Measurements from ENCODE around the gene SLC39A11.
"Not testable (repeated sequence)": the region's sequence is repeated elsewhere in the genome, so short reads cannot be mapped to it uniquely, and the experiment has no call there.

The SLC39A11 gene

DNA sequence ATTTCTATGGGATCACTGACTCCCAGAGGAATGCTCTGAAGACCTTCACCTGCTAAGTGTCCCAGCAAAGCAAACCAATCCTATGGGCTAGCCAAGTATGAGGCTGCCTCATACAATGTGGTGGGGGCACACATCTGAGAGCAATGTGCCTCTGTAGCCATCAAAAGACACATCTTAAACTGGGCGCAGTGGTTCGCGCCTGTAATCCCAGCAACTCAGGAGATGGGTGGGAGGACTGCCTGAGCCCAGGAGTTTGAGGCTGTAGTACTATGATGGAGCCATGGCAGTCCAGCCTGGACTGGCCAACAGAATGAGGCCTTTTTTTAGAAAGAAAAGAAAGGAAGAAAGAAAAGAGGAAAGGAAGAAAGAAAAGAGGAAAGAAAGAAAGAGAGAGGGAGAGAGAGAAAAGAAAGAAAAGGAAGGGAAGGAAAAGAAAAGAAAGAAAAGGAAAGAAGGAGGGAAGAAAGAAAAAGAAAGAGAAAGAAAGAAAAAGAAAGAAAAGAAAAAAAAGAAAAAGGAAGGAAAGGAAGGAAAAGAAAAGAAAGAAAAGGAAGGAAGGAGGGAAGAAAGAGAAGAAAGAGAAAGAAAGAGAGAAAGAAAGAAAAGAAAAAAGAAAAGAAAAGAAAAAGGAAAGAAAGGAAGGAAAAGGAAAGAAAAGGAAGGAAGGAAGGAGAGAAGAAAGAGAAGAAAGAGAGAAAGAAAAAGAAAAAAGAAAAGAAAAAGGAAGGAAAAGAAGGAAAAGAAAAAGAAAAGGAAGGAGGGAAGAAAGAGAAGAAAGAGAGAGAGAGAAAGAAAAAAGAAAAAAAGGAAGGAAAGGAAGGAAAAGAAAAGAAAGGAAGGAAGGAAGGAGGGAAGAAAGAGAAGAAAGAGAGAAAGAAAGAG lies 430.3 kb downstream of the SLC39A11 start:
- DNase-seq: no peak

DNA sequence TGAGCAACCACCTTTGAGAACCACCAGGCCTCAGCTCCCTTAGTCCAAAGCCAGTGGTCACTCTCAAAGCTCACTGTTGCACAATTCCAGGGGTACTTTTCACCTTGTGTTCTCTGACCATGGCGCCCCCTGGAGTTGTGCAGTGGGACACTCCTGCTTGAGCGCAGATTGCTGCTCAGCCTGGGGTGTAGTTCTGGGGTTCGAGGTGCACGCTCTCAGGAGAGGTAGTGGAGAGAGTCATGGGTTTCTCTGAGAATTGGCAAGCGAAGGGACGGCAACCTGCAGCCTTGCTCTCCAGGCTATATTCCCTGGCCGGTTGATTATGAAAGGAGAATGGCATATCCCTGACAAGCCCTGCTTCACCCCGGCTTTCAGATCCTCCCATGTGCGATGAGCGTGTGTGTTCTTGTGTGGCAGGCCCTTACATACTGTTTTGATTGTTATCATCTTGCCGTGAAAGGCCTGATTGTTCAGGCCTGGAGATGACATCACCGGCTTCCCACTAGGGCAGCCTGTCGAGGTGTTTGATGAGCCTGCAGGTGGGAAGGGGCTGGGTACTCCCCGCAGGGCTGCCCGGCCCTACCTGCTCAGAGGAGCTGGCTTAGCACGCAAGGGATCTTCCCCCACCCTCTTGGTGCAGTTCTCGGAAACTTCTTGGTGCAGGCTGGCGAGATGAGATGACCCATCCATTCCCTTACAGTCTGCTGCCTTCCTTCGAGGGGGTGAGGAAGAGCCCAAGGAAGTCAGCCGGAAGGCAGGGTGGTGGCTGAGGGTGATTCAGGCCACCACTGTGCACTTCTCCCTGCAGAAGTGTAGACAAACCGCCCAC lies 431.2 kb downstream of the SLC39A11 start:
- no peak for DNase-seq

- no peak for DNase-seq
Measured at GRCh38 chr17:72660274-72661115, 432.0 kb downstream of the SLC39A11 start.

GRCh38 chr17:72659811-72660210 lies 432.7 kb downstream of the SLC39A11 start:
- DNase-seq: no peak

GRCh38 chr17:72658675-72659074 lies 433.8 kb downstream of the SLC39A11 start:
- DNase-seq: no peak

DNA sequence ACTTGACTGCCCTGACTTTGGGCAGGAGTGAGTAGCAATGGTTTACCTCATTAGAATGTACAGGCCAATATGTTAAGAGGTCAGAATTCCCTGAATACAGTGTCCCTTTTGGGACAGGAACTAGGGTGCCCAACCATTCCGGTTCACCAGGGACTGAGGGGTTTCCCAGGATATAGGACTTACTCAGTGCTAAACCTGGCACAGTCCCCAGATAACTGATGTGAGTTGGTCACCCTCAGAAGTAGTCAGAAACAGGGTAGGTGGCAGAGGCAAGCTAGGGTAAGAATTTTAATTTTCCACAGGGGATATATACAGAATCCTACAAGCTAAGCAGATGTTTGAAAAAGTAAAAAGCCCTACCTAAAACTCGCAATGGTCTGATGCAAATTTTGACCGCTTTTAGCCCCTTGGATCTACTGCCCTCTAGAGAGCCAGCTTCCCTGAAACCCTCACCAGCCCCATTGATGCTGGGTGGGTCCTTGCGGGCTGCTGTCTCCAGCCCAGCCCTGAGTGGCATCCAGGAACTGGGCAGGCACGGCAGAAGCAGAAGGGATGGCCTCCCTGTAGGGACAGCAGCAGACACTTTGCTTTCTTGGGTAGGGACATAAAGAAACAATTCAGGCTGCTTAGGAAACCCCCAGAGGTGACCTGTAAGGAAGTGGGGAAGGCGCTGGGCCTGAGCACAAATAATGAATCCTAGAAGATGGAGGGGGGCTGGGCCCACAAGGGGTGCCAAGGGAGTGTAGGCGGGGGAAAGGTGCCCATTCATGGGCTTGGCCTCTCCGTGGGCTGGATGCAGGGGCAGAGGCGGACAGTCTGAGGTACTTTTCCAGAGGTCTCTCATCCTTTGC lies 434.8 kb downstream of the SLC39A11 start:
- no peak for DNase-seq

DNA sequence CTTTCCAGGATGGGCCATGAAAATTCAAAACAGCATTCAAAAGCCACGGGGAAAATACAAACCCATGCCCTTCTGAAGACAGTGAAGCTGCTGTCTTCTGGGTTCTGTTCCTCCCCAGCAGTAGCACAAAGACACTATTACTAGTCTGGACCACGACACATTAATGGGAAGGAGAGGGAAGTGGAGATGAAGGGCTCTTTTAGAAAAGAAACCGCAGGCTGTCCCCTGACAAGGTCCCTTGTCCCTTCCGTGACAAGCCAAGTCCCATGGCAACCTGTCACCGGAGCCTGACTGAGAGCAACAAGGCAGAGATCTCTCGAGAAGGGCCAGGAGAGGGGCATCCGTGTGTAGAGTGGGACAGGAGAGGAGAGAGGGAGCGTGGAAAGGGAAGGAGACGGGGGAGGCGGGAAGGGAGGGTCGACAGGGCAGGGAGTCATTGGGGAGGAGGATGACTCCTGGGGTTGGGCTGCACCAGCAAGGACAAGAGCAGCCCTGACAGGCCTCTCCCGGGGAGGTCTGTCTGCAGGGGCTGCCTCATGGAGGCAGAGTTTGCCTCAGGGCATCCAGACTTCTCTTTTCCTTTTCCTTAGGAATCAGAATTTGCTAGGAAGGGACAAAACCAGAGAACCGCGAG lies 436.2 kb downstream of the SLC39A11 start:
- no peak for DNase-seq

GRCh38 chr17:72654706-72655105 lies 437.8 kb downstream of the SLC39A11 start:
- DNase-seq: no peak

GRCh38 chr17:72651988-72652387 lies 440.5 kb downstream of the SLC39A11 start:
- DNase-seq: no peak

GRCh38 chr17:72648702-72649101 lies 443.8 kb downstream of the SLC39A11 start:
- no peak for DNase-seq

DNA sequence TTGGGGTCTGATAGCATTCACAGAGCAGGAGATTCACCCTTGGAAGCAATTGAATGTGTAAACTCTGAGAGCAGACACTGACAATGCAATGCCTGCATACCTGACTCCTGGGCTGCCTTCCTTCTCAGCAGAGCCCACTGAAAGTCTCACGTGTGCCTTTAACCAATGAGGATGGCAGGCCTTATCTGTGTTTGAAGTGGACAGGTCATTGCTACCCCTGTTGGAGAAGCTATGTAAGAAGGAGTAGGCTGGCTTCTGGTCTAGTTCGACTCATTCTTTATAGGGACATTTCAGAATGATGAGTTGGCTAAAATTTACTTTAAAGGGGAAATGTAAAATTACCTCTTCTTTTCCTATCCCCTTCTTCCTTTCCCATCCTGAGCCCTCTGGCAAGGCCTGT lies 446.3 kb downstream of the SLC39A11 start:
- no peak for DNase-seq

DNA sequence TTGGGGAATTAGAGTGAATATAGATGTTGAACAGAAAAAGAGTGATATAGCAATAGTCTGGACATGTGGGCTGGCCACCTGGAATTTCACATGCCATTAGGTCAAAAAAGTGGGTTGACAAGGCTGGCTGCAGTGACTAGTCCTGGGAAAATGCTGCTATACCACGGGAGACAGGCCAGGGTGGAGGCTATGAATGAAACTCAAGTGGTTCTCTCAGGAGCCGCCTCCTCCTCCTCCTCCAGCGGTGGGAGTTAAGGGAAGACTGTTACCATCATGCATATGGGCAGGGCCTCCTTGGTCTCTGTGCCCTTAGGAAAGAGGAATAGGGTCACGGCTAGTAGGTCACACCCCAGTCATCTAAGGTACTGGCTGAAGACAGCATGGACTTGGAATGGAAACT lies 448.0 kb downstream of the SLC39A11 start:
- no peak for DNase-seq

GRCh38 chr17:72643575-72644216 lies 448.8 kb downstream of the SLC39A11 start:
- no peak for DNase-seq

DNA sequence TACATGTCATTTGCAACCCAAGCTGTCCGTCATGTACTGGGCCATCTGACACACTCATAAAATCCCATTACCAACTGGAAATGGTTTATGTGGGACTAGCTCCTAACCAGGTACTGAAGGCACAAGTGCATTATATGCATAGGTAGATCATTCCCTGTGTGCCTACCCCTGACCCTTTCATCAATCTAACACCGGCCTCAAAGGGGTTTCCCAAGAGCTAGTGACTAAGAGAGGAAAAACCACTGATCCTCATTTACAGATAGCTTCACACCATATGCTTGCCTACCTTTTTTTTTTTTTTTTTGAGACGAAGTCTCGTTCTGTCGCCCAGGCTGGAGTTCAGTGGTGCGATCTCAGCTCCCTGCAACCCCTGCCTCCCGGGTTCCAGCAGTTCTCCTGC lies 449.8 kb downstream of the SLC39A11 start:
- no peak for DNase-seq

- DNase-seq: no peak
Measured at GRCh38 chr17:72640415-72641165, 451.9 kb downstream of the SLC39A11 start.

DNA sequence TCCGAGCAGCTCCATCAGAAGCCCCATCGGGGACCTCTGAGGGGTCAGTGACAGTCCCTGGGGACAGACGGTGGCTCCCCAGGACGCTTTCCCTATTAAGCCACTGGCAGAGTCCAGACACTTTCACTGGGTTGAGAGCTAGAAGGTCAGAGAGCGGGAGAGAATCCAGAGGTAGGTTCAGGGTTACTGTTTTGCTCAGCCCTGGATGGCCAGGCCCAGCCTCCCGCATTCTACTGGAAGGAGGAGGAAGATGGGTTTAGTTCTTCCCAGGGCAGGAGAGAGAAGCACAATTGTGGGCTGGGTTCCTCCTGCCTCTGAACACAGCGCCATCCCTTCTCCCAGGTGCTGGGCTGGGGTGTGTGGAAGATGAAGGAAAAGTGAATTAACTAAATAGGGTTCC lies 452.8 kb downstream of the SLC39A11 start:
- DNase-seq: no peak

DNA sequence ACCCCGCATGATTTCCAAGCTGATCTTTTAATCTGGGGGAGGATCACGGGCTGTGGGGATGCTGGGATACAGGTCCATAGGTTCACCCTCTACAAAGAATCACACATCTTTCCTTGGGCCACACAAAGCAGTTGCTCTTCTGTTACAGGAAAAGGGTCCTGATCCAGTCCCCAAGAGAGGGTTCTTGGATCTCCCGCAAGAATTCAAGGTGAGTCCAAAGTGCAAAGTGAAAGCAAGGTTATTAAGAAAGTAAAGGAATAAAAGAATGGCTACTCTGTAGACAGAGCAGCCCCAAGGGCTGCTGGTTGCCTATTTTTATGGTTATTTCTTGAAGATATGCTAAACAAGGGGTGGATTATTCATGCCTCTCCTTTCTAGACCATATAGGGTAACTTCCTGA lies 453.6 kb downstream of the SLC39A11 start:
- DNase-seq: not testable (repeated sequence)

DNA sequence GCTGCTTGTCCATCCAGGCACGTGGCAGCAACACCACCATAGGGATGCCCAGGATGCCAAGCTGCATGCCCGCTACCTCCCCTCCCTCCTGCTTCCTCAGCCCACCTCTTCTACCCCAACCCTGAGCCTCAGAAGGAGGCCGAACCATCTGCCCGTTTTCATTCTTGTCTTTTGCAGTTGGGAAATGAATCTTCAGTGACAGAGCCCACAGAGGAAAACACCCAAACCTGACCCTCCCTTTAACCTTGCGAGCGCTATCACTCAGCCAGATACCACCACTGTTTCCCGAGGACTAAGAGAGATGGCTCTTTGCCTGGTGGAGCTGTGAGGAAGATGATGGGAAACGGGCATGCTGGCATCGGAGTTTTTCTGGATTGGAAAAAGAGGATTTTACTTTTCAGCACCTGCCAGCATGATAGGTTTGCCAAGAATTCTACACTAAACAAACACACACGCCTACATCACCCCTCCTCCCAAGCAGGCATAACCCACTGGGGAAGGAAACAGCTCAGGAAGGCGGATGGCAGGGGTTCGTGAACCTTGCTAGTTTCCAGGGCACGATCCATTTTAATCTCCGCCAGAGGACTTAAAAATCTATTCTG lies 457.4 kb downstream of the SLC39A11 start:
- DNase-seq: no peak

- no peak for DNase-seq
Measured at GRCh38 chr17:72634621-72635020, 457.9 kb downstream of the SLC39A11 start.

All from NCI-H524 treated with DMSO at 0.1 percent for 48 hours (cell line).